Putamen (tissue), 1 donor: ENCODE results near the gene KDM4F.

Experiments used
- DNase-seq: peaks from one replicate; pipeline ENCODE4 v3.0.0-alpha.2; 2016; ENCODE audit warnings: low spot score

KDM4F gene

DNA sequence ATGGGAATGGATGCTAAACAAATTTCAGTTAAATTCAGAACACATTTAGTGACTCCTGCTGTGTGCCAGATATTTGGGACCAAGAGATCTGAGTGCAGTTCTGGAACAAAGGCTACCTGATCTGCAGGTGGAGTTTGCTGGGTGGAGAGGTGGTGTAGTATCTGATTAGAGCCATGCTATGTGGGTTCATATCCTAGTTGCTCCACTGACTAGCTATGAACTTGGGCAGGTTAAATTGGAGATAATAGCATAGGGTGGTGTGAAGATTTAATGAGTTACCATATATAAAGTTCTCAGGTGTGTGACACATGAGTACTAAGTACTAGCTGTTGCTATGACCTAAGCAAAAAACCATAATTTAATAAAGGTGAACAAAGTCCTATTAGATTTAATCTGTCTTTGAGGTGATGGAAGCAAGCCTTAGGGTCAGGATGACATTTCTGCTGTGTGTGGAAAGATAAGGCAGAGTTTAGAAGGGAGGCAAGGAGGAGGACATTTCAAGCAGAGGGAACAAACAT, 42.5 kb downstream of the KDM4F start:
- no peak for DNase-seq

DNA sequence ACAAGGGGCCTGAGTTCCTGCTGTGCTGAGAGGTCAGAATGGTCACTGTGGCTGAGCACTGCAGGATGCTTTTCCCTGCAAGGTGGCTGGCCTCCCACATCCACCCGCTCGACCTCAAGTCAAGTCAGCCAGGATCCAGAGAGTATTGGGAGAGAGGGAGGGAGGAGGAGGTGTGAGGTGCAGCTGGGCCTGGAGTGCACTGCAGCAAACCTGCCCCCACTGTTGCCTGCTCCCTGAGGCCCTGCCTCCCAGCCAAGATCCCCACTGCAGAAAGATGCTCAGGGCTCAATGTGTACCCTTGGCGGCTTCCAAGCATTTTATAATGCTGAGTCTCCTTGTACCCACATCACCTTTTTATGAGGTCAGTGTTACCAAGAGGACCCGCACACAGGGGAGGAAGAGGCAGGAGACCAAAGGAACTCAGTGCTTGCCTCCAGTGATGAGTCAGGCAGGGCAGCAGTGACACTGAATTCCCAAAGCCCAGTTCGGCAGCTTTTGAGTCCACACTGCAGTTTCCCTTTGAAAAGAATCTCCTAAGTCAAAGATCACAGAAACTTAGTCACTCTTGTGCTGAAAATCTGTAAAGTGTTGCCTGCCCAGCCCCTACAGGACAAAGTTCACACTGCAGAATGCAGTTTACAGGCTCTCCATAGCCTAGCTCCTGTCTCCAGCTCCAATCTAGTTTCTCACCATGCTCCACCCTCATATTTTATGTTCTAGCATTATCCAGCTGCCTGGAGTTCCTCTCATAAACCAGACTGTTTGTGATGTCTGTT, 43.5 kb downstream of the KDM4F start:
- DNase-seq = no peak

DNA sequence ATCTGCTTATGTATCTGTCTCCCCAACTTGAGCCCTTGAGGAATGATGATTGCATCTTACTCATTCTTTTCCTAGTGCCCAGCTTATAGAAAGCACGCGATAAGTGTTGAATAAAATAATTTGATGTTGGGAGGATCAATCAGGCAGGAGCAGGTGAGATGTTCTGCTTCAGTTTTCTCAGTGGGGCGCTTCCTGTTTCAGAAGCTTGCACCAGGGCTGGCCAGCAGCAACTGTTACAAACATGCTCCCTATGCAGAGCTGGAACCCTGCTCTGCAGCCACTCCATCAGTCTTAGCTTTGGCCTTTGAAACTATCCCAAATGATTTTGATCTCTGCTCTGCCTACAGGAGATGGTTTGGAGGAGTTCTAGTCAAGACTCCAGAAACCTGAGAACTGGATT, 44.3 kb downstream of the KDM4F start:
- no peak for DNase-seq

DNA sequence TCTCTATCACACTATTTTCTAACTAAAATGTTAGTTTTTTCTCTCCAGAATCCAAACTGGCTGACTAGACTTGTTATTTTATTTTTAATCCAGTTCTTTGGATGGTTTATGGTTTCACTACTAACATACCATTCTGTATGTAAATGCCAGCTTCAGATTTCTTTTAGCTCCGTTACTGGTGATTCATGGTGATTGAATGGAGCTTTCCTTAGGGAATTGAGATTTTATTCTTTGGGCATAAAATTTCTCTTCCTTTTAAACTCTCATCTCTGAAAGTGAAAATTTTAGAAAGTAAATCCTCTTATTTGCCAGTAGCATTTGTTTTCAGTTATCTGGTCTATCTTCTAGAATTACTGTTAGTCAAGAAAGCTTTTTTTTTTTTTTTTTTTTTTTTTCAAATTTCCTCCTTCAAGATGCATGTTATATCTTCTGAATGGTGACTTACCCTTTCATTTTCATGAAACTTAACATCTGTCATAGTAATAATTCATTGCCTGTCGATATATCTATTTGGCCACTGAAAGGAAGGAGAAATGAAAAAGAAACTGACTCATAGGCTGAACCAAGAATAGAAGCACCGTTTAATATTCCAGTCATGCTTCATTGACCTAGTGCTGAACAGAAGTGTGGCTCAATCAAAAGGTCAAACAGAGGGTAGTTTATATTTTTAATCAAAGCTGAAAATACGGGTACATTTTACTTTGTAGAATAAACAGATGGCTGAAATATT, 46.8 kb downstream of the KDM4F start:
- DNase-seq = no peak

DNA sequence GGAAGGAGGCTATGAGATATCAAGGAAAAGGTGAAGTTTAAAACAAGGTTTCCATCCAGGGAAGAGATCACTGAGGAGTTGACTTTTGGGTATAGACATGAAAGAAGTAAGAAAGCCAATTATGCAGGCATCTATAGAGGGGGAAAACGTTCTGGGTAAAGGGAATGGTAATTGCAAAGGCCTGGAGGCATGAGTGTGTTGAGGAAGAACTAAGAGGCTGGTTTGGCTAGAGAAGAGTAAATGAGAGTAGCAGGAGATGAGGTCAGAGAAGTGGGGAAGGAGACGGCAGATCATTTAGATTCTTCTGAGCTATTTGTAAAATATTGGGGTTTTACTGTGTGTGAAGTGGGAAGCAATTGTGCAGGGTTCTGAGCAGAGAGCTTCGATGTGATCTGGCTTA, 48.0 kb downstream of the KDM4F start:
- DNase-seq = no peak

DNA sequence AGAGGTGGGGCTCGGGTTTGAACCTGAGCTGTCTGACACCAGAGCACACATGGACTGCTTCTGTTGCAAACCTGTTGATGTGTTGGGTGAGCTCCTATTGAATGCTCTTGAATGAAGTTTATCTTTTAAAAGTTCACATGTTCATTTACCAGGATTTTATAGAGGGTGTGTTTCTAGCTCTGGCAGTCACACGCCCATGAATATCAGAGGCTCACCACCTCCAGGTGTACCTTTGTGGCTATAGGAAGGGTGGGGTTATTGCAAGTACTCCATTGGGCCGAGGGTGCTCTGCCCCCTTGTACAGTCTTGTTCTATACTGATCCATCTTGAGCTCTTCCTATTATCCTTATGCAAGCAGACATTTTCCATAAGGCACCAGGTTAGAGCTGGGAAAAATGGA, 49.6 kb downstream of the KDM4F start:
- no peak for DNase-seq

DNA sequence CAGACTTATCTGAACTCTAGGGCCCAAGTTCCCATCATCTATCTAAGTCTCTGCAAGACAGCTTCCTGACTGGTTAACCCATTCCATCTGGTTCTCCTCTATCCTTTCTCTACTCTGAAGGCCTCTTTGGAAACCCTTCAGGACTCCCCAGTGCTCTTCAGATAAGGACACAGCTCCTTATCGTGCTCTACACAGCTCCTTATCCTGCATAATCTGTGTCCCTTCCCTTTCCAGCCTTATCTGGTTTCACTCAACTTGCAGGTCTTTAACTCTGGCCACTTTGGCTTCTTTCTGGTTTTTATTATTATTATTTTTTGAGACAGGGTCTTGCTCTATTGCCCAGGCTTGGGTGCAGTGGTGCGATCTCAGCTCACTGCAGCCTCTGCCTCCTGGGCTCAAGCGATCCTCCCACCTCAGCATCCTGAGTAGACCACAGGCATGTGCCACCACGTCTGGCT, 51.0 kb downstream of the KDM4F start:
- DNase-seq = no peak
